ENCODE data around the gene AAK1. TPM values are rescaled to one million over a fixed set of nuclear protein-coding genes. Genes with fewer than 3 reads are reported as not detected.

Gene AAK1
- polyA plus RNA-seq, 4 donors = 16.1 to 23.9 (median 19.0) TPM

DNA sequence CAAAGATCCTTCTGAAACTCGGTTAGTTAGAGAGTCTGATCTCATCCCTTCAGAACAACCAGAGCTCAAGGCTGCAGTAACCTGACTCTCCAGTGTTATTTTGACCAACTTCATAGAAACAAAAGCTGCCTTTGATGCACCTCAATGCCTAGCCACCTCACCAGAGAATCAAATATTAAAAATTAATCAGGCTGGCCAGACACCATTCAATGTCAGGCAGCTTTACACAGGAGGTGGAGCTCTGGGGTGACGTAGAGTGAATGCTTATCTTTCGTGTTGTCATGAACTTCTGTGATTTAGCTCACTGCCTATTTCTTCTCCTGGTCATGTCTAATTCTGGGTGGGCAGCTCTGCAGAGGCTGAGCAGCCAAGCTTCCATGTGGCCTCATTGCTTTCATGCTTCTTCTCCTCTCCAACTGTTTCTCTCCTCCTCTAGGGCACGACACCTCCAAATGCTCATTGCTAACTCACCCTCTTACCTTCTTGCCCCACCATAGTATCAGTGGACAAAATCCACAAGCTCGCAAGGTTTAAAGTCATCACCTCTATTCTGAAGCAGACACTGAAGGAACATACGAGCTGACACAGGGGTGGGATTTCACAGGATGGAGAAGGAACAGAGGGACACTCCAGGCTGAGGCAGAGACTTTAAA lies 39.4 kb downstream of the AAK1 start:
- no peak for DNase-seq (ENCODE audit: low read depth in 4 of 4, low spot score in 3 of 4)

DNA sequence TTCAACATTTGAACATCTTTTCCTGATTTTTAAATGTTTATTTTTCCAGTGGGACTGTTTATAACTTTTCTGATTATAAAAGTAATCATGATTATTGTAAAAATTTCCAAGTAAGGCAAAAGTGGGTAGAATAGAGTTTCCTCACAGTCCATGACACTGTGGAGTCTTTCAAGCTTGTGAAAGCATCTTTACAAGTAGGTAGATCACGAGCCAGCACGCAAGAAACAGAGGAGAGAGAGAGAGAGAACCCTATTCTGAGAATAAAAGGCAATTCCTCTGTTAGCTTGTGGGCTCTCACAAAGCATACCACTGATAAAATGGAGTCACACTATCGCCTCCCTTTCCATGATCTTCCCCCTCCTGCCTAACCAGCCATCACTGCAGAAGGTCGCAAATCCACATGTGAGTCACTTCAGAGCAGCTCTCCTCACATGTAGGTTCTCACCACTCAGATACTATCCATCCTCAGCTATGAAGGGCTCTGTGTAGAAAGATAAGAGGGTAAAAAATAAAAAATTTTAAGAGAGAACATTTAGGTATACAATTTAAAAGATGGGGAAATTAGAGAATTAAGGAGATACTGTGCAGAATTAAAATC lies 40.3 kb downstream of the AAK1 start:
- no peak for DNase-seq (ENCODE audit: low read depth in 4 of 4, low spot score in 3 of 4)

DNA sequence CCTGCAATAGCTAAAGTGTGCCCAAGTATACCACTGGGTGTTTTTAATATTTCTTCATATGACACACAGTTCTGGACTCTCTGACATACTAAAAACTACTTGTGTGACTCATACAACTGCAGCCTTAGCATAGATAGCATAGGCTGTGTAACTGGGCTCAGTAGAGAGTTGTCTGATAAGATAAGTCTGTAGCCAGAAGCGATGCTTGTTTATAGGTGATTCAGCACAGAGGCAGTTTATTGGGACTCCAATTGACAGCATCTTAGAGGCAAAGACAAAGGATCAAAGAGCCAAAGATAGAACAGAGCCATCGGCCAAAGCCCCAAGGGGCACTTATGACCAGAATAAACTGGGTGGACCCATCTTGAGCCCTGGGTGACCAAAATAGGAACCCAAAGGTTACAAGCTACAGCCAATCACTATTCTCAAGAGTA lies 42.3 kb downstream of the AAK1 start:
- no peak for DNase-seq (ENCODE audit: low read depth in 4 of 4, low spot score in 3 of 4)

DNA sequence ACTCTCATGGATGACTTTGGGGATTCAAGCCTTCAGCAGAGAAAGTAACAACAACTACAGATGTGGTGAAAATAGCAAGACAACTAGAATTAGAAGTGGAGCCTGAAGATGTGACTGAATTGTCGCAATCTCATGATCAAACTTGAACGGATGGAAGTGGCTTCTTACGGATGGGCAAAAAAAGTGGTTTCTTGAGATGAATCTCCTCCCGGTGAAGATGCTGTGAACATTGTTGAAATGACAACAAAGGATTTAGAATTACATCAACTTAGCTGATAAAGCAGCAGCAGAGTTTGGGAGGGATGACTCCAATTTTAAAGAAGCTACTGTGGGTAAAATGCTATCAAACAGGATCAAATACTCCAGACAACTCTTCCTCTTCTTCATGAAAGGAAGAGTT lies 43.1 kb downstream of the AAK1 start:
- no peak for DNase-seq (ENCODE audit: low read depth in 4 of 4, low spot score in 3 of 4)

DNA sequence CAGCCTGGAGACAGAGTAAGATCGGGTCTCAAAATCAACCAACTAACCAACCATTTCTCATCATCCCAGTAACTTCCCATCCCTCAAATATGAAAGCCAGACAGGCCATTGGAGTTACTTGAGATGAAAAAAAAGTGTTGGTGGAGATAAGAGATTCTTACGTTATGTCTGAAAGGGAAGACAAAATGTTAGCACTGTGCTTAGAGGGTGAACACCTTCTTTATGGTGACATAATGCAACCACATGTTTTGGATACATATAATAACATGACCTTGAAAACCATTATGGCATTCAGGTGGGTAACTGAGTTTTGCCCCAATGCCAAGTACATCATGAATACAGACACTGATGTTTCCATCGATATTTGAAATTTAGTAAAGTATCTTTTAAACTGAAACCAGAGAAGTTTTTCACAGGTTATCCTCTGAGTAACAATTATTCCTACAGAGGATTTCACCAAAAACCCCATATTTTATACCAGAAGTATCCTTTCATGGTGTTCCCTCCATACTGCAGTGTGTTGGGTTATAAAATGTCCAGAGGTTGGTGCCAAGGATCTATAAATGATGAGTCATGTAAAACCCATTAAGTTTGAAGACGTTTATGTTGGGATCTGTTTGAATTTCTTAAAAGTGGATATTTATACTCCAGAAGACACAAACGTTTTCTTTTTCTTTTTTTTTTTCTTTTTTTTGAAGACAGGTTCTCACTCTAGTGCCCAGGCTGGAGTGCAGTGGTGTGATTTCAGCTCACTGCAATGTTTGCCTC lies 45.5 kb downstream of the AAK1 start:
- DNase-seq (ENCODE audit: low read depth in 4 of 4, low spot score in 3 of 4) = no peak

DNA sequence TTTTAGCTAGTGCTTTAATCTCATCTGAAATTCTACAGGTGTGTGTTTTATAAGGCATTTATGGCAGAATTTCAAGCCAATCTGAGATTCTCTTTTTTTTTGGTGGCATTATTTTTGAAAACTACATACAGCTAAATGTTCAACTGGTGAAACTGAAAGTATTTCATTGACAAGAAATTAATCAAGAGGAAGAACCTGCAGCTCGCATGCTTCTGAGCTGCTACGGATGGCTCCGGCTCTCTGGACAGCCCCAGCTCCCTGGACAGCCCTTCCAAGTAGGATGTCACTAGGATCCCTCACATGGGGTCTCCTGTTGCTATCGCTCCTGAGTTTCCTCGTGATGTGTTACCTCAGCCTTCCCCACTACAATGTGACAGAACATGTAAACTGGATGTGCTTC lies 46.4 kb downstream of the AAK1 start:
- no peak for DNase-seq (ENCODE audit: low read depth in 4 of 4, low spot score in 3 of 4)

DNA sequence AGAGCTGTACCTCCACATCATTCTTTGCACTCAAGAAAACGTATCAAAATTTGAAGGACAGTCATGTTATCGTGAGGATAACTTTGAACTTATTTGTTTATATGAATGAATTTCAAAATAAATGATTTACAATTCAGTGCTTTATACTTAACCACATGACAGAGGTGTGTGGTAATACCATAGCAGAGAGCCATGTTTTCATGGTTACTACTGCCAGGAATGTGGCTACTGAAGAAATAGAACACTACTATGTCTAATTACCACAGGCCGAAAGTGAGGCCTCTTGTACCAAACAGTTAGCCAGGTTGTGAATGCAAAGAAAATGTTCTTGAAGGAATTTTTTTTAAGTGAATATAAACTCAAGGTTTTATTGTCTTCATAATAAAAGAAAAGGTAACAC lies 49.2 kb downstream of the AAK1 start:
- DNase-seq (ENCODE audit: low read depth in 4 of 4, low spot score in 3 of 4) = no peak

DNA sequence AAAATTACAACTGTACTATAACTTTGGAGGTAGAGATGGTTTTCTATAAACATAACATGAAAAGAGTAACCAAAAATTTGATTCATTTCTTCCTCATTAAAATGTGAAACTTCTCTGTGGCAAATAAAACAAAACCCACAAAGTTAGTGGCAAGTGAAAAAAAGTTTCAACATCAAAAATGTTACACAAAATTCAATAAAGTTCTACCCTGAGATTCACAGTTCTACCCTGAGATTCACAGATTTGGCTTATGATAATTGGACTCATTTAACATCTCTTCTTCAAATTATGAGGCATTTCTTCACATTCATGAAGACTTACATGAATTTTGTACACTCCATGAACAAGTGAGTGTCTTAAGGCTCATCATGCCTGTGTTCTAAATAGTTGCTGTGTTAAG lies 51.0 kb downstream of the AAK1 start:
- DNase-seq (ENCODE audit: low read depth in 4 of 4, low spot score in 3 of 4) = no peak

DNA sequence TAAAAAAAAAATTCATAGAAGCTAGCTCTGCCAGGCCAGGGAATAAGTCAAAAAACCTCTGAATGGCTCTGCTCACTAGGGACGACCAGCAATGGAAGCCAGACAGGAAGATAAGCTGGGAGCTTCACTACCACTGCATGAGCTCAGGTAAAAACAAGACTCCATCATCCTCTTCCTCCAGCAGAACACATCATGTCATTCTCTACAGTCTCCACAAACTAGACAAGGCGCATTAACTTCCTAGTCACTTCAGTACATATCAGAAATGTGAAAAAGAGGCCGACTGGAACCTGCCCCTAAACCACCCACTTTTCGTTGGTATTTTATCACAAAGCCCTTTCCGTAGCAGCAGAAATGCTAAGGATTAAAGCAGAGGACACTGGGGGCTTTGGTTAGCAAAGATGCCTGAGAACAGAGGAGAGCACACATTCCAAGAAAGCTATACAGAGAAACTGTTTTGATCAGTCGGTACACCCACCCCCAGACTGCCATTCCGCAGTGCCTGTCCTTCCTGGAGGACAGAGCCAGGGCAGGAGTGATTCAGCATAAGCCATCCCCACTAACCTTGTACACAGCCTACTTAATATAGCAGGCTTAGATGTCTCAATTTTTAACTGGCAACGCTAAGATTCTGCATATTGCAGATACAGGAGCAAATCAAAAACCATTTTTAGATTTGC lies 53.4 kb downstream of the AAK1 start:
- DNase-seq (ENCODE audit: low read depth in 4 of 4, low spot score in 3 of 4) = no peak

DNA sequence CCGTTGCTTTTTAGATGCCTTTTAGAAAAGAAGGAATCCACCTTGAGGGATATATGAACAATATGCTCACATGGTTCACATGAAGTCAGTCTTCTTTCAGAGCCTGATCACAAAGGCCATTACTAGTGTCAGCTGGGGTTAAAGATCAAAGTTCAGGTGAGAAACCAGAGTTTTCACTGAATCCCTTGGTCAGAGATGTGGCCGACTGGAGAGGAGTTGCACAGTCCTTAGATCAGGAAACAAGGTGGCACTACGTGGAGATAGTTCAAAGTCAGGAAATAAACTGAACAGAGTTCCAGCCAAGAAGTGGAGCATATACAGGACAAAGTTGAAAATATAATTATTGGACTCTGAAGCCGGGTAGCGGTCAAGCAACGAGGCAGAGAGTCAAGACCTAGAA lies 54.6 kb downstream of the AAK1 start:
- no peak for DNase-seq (ENCODE audit: low read depth in 4 of 4, low spot score in 3 of 4)

DNA sequence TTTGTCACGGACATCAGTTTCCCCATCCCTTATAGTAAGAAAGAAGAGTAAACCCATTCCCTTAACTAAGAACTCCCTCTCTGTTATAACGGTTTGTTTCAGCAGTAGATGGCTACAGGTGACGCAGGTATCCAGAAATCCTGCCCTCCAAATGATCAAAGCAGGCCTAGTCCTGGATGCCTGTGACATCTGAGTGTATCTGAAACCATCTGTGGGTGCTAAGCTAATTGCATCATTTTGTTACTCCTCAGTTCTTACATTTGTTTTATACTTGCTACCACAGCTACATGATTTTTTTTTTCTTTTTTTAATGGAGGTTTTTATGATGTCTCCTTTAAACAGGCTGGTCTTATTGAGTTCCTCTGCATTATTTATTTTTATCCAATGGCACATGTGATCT lies 55.1 kb downstream of the AAK1 start:
- no peak for DNase-seq (ENCODE audit: low read depth in 4 of 4, low spot score in 3 of 4)

DNA sequence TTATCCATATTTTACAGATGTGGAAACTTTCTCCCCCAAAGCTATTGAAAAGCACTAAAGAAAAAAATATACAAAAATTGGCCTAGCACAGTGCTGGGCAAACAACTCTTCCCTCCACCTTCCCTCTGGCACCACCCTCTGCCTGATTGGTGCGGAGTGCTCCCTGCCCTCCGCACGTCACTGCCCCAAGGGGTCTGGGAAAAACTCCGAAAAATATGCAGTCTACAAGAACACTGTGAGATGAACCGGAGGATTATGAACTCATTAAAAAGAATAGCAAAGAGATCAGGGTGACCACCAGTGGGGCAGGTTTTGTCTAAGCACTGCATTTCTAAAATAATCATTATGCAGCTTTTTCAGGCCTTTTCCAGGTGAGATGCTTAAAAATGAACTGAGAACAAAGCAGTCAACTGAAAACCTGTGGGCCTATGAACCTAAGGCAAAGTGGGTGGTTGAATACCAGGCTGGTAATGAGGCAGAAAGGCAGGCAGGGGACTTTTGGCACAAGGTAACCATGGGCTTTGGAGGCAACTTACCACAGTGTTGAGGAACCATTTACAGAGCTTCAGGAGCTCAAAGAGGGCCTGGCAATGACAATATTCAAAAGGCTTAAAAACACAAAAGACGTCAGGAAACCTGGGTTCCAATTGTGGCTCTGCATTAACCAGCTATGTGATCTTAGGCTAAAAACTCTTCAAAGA lies 57.5 kb downstream of the AAK1 start:
- no peak for DNase-seq (ENCODE audit: low read depth in 4 of 4, low spot score in 3 of 4)

DNA sequence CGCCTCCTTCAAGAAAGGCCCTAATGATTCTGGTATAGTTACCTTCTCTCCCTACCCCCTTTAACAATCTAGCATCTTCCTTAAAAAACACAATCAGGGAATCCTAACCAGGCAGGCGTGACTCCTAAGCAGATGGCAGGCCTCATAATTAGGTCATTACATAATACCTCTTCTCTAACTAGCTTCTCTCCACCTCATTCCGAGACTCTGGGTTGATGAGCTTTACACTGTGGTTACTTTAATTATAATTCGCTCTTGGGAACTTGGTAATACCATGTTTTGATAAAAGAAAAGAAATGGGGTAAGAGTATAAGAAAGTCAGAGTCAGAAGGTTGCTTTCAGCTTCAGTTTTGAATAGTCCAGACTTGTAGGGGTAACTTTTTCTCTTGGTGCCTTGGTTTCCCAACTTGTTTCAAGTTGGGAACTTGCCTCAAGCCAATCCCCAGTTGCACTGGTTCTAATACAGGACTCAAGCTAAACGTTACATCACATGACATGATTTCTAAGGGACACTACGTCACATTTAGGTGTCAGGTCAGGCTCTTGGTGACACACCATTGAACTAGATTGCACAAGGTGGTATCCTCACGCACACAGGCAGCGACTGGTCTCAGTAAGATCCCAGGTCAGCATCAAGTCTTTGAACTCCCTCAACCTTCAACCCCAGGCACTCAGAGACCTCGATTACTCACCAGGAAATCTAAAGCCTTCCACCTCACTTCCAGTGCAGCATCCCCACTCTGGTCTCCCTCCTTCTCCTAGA lies 59.2 kb downstream of the AAK1 start:
- DNase-seq (ENCODE audit: low read depth in 4 of 4, low spot score in 3 of 4) = no peak

DNA sequence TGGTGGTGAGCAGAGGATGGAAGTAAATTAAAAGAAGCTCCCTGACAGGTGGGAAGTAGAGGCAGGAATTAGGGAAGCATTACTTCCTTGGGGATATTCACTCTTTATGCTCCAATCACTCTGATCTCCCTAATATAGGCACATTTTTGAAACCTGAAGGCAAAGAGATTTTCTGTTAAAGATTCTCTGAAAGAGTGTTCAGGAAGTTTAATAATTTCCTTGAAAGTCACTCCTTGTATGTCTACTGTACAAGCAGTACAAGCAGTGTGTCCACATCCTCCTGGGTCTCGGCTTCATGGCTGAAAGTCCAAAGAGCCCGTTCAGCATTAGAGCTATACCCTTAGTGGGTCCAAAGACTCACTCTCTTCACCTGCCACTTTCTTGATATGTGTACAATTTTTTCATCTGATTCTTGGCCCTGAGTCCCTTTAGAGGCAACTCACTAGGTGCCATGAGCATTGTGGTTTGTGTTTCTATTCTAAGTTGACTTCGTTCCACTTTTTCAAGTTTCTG lies 60.2 kb downstream of the AAK1 start:
- DNase-seq (ENCODE audit: low read depth in 4 of 4, low spot score in 3 of 4) = no peak

DNA sequence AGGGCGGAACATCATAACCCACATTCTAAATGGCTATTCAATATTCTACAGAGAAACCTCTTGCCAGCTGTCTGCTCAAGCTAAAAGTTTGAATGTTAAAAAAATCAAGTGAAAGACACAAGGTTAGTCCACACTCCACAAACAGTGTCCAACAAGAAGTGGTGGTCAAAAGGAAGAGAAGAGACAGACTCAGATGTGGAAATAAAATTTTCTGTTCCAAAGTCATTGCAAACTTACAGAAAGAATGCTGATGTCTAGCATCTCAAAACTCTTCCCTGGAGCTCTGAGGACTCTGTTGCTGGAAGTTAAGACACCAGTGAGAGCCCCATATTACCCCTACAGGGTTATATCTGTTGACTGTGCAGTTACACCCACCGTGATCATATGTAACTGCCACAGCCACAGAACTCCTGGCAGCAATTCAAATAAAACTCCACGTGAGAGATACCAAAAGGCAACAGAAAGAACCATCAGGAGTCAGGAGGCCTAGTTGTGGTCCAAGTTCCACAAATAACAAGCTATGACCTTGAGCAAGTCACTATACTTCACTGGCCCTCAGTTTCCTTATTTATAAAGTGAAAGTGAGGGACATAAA lies 60.9 kb downstream of the AAK1 start:
- no peak for DNase-seq (ENCODE audit: low read depth in 4 of 4, low spot score in 3 of 4)

DNA sequence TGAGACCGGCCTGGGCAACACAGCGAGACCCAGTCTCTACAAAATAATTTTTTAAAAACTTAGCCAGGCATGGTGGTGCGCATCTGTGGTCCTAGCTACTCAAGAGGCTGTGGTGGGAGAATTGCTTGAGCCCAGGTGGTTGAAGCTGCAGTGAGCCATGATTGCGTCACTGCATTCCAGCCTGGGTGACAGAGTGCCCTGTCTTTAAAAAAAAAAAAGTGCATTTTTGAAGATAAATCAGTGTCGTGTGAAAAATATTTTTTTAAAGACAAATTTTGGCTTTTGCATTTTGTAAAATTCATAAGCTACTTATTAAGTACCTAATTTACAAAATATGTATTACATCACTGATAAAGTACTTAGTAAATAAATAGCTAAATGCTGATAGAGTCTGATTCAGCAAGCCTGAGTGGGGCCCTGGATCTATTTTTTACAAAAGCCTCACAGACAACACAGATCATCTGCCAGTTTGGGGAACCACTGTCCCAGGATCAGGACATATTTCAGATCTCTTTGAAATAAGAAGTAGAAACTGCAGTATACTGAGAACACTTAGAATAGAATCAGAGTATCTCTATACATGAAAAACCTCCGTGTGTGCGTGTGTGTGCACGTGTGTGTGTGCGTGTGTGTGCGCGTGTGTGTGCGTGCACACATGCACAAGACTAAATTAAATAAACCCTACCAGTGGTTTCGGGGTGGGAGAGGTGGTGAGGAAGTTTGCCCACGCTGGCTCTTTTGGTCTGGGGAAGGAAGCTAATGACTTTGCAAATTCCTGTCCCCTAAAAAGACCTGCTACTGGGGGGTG lies 61.6 kb downstream of the AAK1 start:
- no peak for DNase-seq (ENCODE audit: low read depth in 4 of 4, low spot score in 3 of 4)

DNA sequence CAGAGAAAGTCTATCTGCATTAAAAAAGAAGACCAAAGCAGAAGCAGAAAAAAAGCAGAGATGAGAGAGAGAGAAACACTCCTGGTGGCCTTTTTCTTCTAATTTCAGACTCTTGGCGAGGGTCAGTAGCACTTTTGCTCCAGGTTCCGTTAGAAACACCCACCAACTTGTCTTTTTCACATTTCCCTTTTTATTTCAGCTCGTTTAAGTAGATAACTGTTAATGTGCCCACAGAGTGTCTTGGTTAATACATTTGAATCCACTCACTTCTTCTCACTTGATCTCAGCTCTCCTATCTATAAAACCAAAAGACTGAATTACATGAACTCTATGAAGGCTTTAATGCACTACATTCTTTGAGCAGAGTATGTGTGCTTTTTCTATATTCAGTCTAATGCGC lies 63.1 kb downstream of the AAK1 start:
- DNase-seq (ENCODE audit: low read depth in 4 of 4, low spot score in 3 of 4) = no peak

DNA sequence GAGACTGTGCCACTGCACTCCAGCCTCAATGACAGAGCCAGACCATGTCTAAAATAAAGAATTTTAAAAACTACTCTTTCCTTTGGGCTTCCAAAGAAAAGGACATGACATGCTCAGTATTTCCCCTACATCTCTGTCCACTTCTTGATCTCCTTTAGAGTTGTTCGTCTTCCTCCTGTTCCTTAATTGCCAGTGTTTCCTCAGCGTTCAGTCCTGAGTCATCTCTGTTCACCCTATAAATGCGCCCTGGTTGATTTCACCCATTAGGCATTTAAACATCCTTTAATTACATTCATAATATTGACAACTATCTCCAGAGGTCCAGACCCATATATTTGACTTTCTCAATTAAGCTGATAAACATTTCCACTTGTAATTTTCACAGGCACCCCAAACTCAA lies 64.0 kb downstream of the AAK1 start:
- no peak for DNase-seq (ENCODE audit: low read depth in 4 of 4, low spot score in 3 of 4)

DNA sequence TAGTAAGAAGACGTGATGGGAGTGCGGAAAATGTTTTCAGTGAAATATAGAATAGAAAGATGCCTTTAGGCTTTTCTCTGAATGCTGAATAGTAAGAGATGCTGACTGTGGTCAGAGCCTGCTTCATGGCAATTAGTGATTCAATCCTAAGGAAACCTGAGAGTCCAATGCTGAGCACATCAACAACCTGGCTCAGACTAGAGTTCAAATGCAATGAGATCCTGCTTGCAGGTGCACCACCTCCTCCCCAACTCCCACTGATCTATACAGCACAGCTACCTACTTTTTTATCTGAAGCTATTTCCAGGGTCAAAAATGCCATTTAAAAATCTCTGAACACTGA lies 65.4 kb downstream of the AAK1 start:
- no peak for DNase-seq (ENCODE audit: low read depth in 4 of 4, low spot score in 3 of 4)

Measured in right renal pelvis (tissue), 4 donors.